Measurements from ENCODE around the gene JHY. TPM values are rescaled to one million over a fixed set of nuclear protein-coding genes. Genes with fewer than 3 reads are reported as not detected.
A peak's percentile ranks its signal among the peaks of the same experiment; 100 is the strongest.

The JHY gene
- total RNA-seq, 1 experiment from 2014 or later: 4.8 TPM

- BruUV-seq (replicated peaks): no TSS peak
- ChIA-PET RAD21 (ENCODE audit: low non-redundant PET in 1 of 2, low total read pairs in 2 of 2, uncharacterized antibody in 2 of 2, unreplicated experiment in 2 of 2) (interaction anchor here (0.5 to 1.3 kb wide), 5 partner anchors 11 to 234 kb away, joined by 3 to 6 read pairs (median 3); no protein-coding TSS in a partner anchor), POLR2A (no interaction called here), CTCF (interaction anchor here (0.7 to 6.7 kb wide), 18 partner anchors 9 to 1456 kb away, joined by 3 to 132 read pairs (median 6); no protein-coding TSS in a partner anchor)
- H3K79me2 ChIP-seq (ENCODE audit: insufficient read depth, low read length): no peaks in the 10 kb centered on the region
- no peak overlapping the region for H3K27ac ChIP-seq (ENCODE audit: low read depth, low read length)
- ATAC-seq (no peak), DNase-seq (ENCODE audit: low read depth, low spot score) (no peak)
- peak overlapping the region; percentile 51; the same call in 1 of the 2 replicates for H3K4me2 ChIP-seq (ENCODE audit: low read length)
- no peaks in the 10 kb centered on the region for H3K9me3 ChIP-seq (ENCODE audit: control insufficient read depth in 1 of 2, insufficient read depth in 1 of 2, low read depth in 1 of 2, low read length in 2 of 2)
- no peaks in the 10 kb centered on the region for H3K36me3 ChIP-seq (ENCODE audit: control insufficient read depth in 1 of 2, insufficient read depth in 2 of 2, low read length in 2 of 2)
- H3K9me2 ChIP-seq (ENCODE audit: insufficient read depth): no peaks in the 10 kb centered on the region
- no peak overlapping the region for H3K4me3 ChIP-seq (replicated peaks in 1 of 2; ENCODE audit: low read depth in 1 of 2, low read length in 2 of 2)
- no peak overlapping the region for H3K9ac ChIP-seq (ENCODE audit: low read length)
- H2AFZ ChIP-seq (ENCODE audit: low read depth, low read length, poor library complexity, severe bottlenecking): peak overlapping the region; percentile 89
- intact Hi-C loops (cut with micrococcal nuclease): loop anchor here (5.0 kb wide), 1 partner anchor 373 kb away; no protein-coding TSS in a partner anchor
- H4K20me1 ChIP-seq (ENCODE audit: insufficient read depth): no peaks in the 10 kb centered on the region
- H3K4me1 ChIP-seq (ENCODE audit: control insufficient read depth in 1 of 2, insufficient read depth in 2 of 2, low read length in 2 of 2): peaks cover 0 to 3% of the 10 kb centered on the region in 2 experiments; a peak in 2 of 4 replicates
- H3K27me3 ChIP-seq (ENCODE audit: insufficient read depth, low read length): peaks cover 4% of the 10 kb centered on the region; the same call in 1 of the 2 replicates
- no peak for TF ChIP-seq FOSL1 (IDR thresholded peaks at IDR 0.05; ENCODE audit: low read depth)
- TF ChIP-seq ZBTB33 (IDR thresholded peaks at IDR 0.05; ENCODE audit: extremely low read depth, insufficient replicate concordance, low read length): no peak
- TF ChIP-seq EGR1 (IDR thresholded peaks at IDR 0.05; ENCODE audit: low read depth): no peak
- no peak for TF ChIP-seq REST (IDR thresholded peaks at IDR 0.05; ENCODE audit: low read depth)
- no peak for TF ChIP-seq SP1 (IDR thresholded peaks at IDR 0.05; ENCODE audit: low read depth)
- TF ChIP-seq EZH2 (IDR thresholded peaks at IDR 0.05): no peak
- TF ChIP-seq MAX (IDR thresholded peaks at IDR 0.05): no peak
- no peak for TF ChIP-seq EZH2phosphoT487 (IDR thresholded peaks at IDR 0.05; ENCODE audit: borderline replicate concordance)
- TF ChIP-seq CTCF (IDR thresholded peaks at IDR 0.05 in 2 of 3, conservative IDR thresholded peaks at IDR 0.05 in 1 of 3; ENCODE audit: borderline replicate concordance in 1 of 3, insufficient read depth in 1 of 3, low read depth in 2 of 3, low read length in 2 of 3): no peak
- TF ChIP-seq POLR2AphosphoS5 (IDR thresholded peaks at IDR 0.05; ENCODE audit: low read depth, low read length): no peak
Observed at GRCh38 chr11:122864386-122865115, 18.0 kb upstream of the JHY start.
